HCT116 (cell line): ENCODE measurements around the gene PLA2G2F. TPM values are rescaled to one million over a fixed set of nuclear protein-coding genes. Genes with fewer than 3 reads are reported as not detected.

Experiments used
- ATAC-seq: fragments of 200-7000 bp; cut with Tn5 transposase; 2 replicates; pipeline ENCODE4 v1.9.1; 2020; ENCODE audit warnings: mild to moderate bottlenecking, moderate library complexity
- BruUV-seq: library from RNA; stranded (reverse); fragments of 400-500 nt; replicated peaks from 2 replicates; lab custom pipeline; 2021; lab: Mats Ljungman, UMichigan
- CTCF ChIA-PET: fragments of 300-600 bp; sonication (Branson Sonifier 250); formaldehyde crosslinking; loops from one replicate; lab custom pipeline; 2021; ENCODE audit warnings: antibody characterized with exemption; lab: Charles Lee
- POLR2A ChIA-PET: fragments of 300-600, 350-600 bp; sonication (Branson Sonifier 250); formaldehyde crosslinking; loops from one replicate; lab custom pipeline; 2021; ENCODE audit warnings: antibody characterized with exemption; lab: Charles Lee
- RAD21 ChIA-PET, 2 experiments: fragments of 300-600 bp; sonication (Branson Sonifier 250); formaldehyde crosslinking; loops; one replicate each; lab custom pipeline; 2023; ENCODE audit warnings: low total read pairs in 2 of 2; ENCODE audit not compliant: uncharacterized antibody in 2 of 2, unreplicated experiment in 2 of 2, low non-redundant PET in 1 of 2; lab: Charles Lee
- DNase-seq: peaks from one replicate; pipeline ENCODE4 v3.0.0-alpha.2; 2010; ENCODE audit warnings: low read depth, low spot score
- H2AFZ ChIP-seq: fragments of 200-600 bp; shearing (Covaris generic), sonication (generic); 2 replicates; pipeline ENCODE4 v1.6.1; 2017; ENCODE audit warnings: low read depth, mixed run types, mixed read lengths, antibody characterized with exemption, low read length; ENCODE audit not compliant: poor library complexity, severe bottlenecking
- H3K27ac ChIP-seq: 2 replicates; pipeline ENCODE4 v1.5.1; 2012; ENCODE audit warnings: low read depth, low read length
- H3K27me3 ChIP-seq: fragments of 200-600 bp; sonication (generic); 2 replicates; pipeline ENCODE4 v1.6.1; 2016; ENCODE audit warnings: mixed run types, low read length, mixed read lengths; ENCODE audit not compliant: insufficient read depth
- H3K36me3 ChIP-seq, 2 experiments: fragments of 200-500 bp in 1 of 2; fragments of 200-600 bp in 1 of 2; sonication (Bioruptor generic) in 1 of 2; sonication (generic) in 1 of 2; 2 replicates each; pipeline versions ENCODE4 v1.5.1 to v1.6.1; 2014 to 2016; ENCODE audit warnings: low read length in 2 of 2, inconsistent platforms in 1 of 2, mixed read lengths in 1 of 2, mixed run types in 1 of 2; ENCODE audit not compliant: insufficient read depth in 2 of 2, control insufficient read depth in 1 of 2
- H3K4me1 ChIP-seq, 2 experiments: fragments of 200-600 bp in 1 of 2; sonication (generic) in 1 of 2; 2 replicates each; pipeline versions ENCODE4 v1.5.1 to v1.6.1; 2012 to 2017; ENCODE audit warnings: low read length in 2 of 2, inconsistent platforms in 1 of 2, mild to moderate bottlenecking in 1 of 2, mixed read lengths in 1 of 2, mixed run types in 1 of 2, moderate library complexity in 1 of 2; ENCODE audit not compliant: insufficient read depth in 2 of 2, control insufficient read depth in 1 of 2
- H3K4me2 ChIP-seq: fragments of 200-600 bp; sonication (generic); 2 replicates; pipeline ENCODE4 v1.6.1; 2017; ENCODE audit warnings: mixed run types, low read length, mixed read lengths
- H3K4me3 ChIP-seq, 2 experiments: fragments of 200-600 bp in 1 of 2; sonication (generic) in 1 of 2; replicated peaks in 1 of 2; 2 replicates each; pipeline ENCODE4 v1.5.1; 2011 to 2016; ENCODE audit warnings: low read length in 2 of 2, control low read depth in 1 of 2, low read depth in 1 of 2, mild to moderate bottlenecking in 1 of 2, mixed read lengths in 1 of 2, mixed run types in 1 of 2
- H3K79me2 ChIP-seq: fragments of 200-600 bp; sonication (generic); 2 replicates; pipeline ENCODE4 v1.6.1; 2017; ENCODE audit warnings: mild to moderate bottlenecking, mixed run types, low read length, moderate library complexity, mixed read lengths; ENCODE audit not compliant: insufficient read depth
- H3K9ac ChIP-seq: fragments of 200-600 bp; sonication (generic); 2 replicates; pipeline ENCODE4 v1.6.1; 2016; ENCODE audit warnings: low read length, mixed read lengths
- H3K9me2 ChIP-seq: fragments of 200-600 bp; sonication (generic), shearing (Covaris generic); 2 replicates; pipeline ENCODE4 v1.6.1; 2017; ENCODE audit warnings: mixed run types, mild to moderate bottlenecking, moderate library complexity; ENCODE audit not compliant: insufficient read depth
- H3K9me3 ChIP-seq, 2 experiments: fragments of 200-500 bp in 1 of 2; fragments of 200-600 bp in 1 of 2; sonication (Bioruptor generic) in 1 of 2; sonication (generic) in 1 of 2; 2 replicates each; pipeline ENCODE4 v1.6.1; 2014 to 2017; ENCODE audit warnings: low read length in 2 of 2, mixed read lengths in 2 of 2, inconsistent platforms in 1 of 2, low read depth in 1 of 2, mild to moderate bottlenecking in 1 of 2, mixed run types in 1 of 2, moderate library complexity in 1 of 2; ENCODE audit not compliant: control insufficient read depth in 1 of 2, insufficient read depth in 1 of 2
- H4K20me1 ChIP-seq: fragments of 200-600 bp; sonication (generic), shearing (Covaris generic); 2 replicates; pipeline ENCODE4 v1.6.1; 2017; ENCODE audit warnings: mixed run types, mild to moderate bottlenecking, moderate library complexity; ENCODE audit not compliant: insufficient read depth
- CBX3 ChIP-seq: IDR thresholded peaks from 2 replicates; pipeline ENCODE4 v1.6.1; 2012; ENCODE audit warnings: low read depth
- CEBPB ChIP-seq: IDR thresholded peaks from 2 replicates; pipeline ENCODE4 v1.6.1; 2012; ENCODE audit warnings: low read depth
- CTCF ChIP-seq, 3 experiments: fragments of 200-600 bp in 1 of 3; sonication (generic) in 1 of 3; IDR thresholded peaks in 2 of 3; conservative IDR thresholded peaks in 1 of 3; 2 replicates each; pipeline ENCODE4 v1.5.1; 2012 to 2017; ENCODE audit warnings: low read depth in 2 of 3, low read length in 2 of 3, antibody characterized with exemption in 1 of 3, borderline replicate concordance in 1 of 3, control low read depth in 1 of 3, mild to moderate bottlenecking in 1 of 3, mixed read lengths in 1 of 3, mixed run types in 1 of 3, moderate library complexity in 1 of 3; ENCODE audit not compliant: insufficient read depth in 1 of 3
- EGR1 ChIP-seq: IDR thresholded peaks from 2 replicates; pipeline ENCODE4 v1.6.1; 2012; ENCODE audit warnings: low read depth
- EZH2phosphoT487 ChIP-seq: fragments of 200-600 bp; IDR thresholded peaks from 2 replicates; pipeline ENCODE4 v1.6.1; 2018; ENCODE audit warnings: antibody characterized with exemption, borderline replicate concordance
- FOSL1 ChIP-seq: IDR thresholded peaks from 2 replicates; pipeline ENCODE4 v1.6.1; 2012; ENCODE audit warnings: low read depth
- JUND ChIP-seq: IDR thresholded peaks from 2 replicates; pipeline ENCODE4 v1.6.1; 2012
- POLR2A ChIP-seq: IDR thresholded peaks from 2 replicates; pipeline ENCODE4 v1.7.0; 2011; ENCODE audit warnings: borderline replicate concordance; ENCODE audit not compliant: insufficient read depth, insufficient read length; ENCODE audit errors: extremely low read depth
- POLR2AphosphoS5 ChIP-seq: IDR thresholded peaks from 2 replicates; pipeline ENCODE4 v1.6.1; 2011; ENCODE audit warnings: mild to moderate bottlenecking, low read depth, low read length, moderate library complexity
- RAD21 ChIP-seq: IDR thresholded peaks from 2 replicates; pipeline ENCODE4 v1.6.1; 2012; ENCODE audit warnings: low read depth, mild to moderate bottlenecking
- SIN3A ChIP-seq: IDR thresholded peaks from 2 replicates; pipeline ENCODE4 v1.6.1; 2012; ENCODE audit warnings: low read depth
- SP1 ChIP-seq: IDR thresholded peaks from 2 replicates; pipeline ENCODE4 v1.6.1; 2012; ENCODE audit warnings: low read depth
- SRF ChIP-seq: IDR thresholded peaks from 2 replicates; pipeline ENCODE4 v1.6.1; 2012; ENCODE audit warnings: low read depth
- TCF7L2 ChIP-seq: IDR thresholded peaks from 2 replicates; pipeline ENCODE4 v1.7.0; 2011; ENCODE audit warnings: borderline replicate concordance, inconsistent platforms; ENCODE audit not compliant: insufficient read depth, insufficient read length; ENCODE audit errors: extremely low read depth
- YY1 ChIP-seq: IDR thresholded peaks from 2 replicates; pipeline ENCODE4 v1.6.1; 2011; ENCODE audit warnings: low read length, low read depth, moderate library complexity, mild to moderate bottlenecking; ENCODE audit not compliant: insufficient replicate concordance; ENCODE audit errors: extremely low read depth
- ZFX ChIP-seq: fragments of 450-650 bp; IDR thresholded peaks from 2 replicates; pipeline ENCODE4 v1.6.1; 2017
- ZNF274 ChIP-seq: fragments of 200-500 bp; sonication (Bioruptor generic); IDR thresholded peaks from 2 replicates; pipeline ENCODE4 v1.6.1; 2014; ENCODE audit warnings: mild to moderate bottlenecking, low read depth, low read length, inconsistent platforms
- intact Hi-C: fragments of 100-400 bp; cut with micrococcal nuclease; formaldehyde crosslinking; loops from 2 replicates; pipeline ENCODE4 v1.10.0; 2022
- total RNA-seq: library from RNA; stranded (reverse); gene quantifications from one replicate; pipeline ENCODE4 v1.2.1, GENCODE V29; 2021; ENCODE audit not compliant: unreplicated experiment
- TF ChIP-seq, protein P1 (sequence below): IDR thresholded peaks from 2 replicates; pipeline ENCODE4 v1.6.1; 2012
- TF ChIP-seq, protein P2 (sequence below): IDR thresholded peaks from 2 replicates; pipeline ENCODE4 v1.6.1; 2012
- TF ChIP-seq, protein P3 (sequence below): IDR thresholded peaks from 2 replicates; pipeline ENCODE4 v1.6.1; 2012; ENCODE audit warnings: low read depth

Gene PLA2G2F
- total RNA-seq, 1 experiment from 2014 or later, result 0.12 TPM

- DNase-seq (peak; percentile 56), ATAC-seq (peak; percentile 98)
- Histone ChIP-seq H3K9ac (no peak overlapping the region), H3K36me3 (no peaks in the 10 kb centered on the region), H3K9me2 (no peaks in the 10 kb centered on the region), H3K27ac (no peak overlapping the region), H4K20me1 (no peaks in the 10 kb centered on the region), H3K27me3 (peaks cover 21% of the 10 kb centered on the region; the same call in 1 of the 2 replicates), H3K4me1 (peaks cover 0 to 3% of the 10 kb centered on the region in 2 experiments; a peak in 1 of 4 replicates), H2AFZ (peak overlapping the region; percentile 20), H3K79me2 (no peaks in the 10 kb centered on the region), H3K4me3 (no peak overlapping the region), H3K4me2 (peak overlapping the region; percentile 48), H3K9me3 (no peaks in the 10 kb centered on the region)
- ChIA-PET CTCF (interaction anchor here (0.9 to 3.3 kb wide), 5 partner anchors 11 to 300 kb away, joined by 3 to 13 read pairs (median 3); no protein-coding TSS in a partner anchor), RAD21 (no interaction called here), POLR2A (no interaction called here)
- BruUV-seq, result no TSS peak
- intact Hi-C loops, result loop anchor here (1.0 to 2.0 kb wide), 4 partner anchors 30 to 277 kb away; no protein-coding TSS in a partner anchor
- TF ChIP-seq EZH2phosphoT487, result no peak
- TF ChIP-seq JUND, result no peak
- no peak for TF ChIP-seq POLR2A
- TF ChIP-seq, protein P1, sequence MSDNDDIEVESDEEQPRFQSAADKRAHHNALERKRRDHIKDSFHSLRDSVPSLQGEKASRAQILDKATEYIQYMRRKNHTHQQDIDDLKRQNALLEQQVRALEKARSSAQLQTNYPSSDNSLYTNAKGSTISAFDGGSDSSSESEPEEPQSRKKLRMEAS, result no peak
- no peak for TF ChIP-seq ZFX
- TF ChIP-seq EGR1, result no peak
- TF ChIP-seq, protein P2, sequence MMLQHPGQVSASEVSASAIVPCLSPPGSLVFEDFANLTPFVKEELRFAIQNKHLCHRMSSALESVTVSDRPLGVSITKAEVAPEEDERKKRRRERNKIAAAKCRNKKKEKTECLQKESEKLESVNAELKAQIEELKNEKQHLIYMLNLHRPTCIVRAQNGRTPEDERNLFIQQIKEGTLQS, result no peak
- TF ChIP-seq TCF7L2, result no peak
- no peak for TF ChIP-seq POLR2AphosphoS5
- no peak for TF ChIP-seq ZNF274
- no peak for TF ChIP-seq SP1
- no peak for TF ChIP-seq SRF
- no peak for TF ChIP-seq SIN3A
- TF ChIP-seq, protein P3, sequence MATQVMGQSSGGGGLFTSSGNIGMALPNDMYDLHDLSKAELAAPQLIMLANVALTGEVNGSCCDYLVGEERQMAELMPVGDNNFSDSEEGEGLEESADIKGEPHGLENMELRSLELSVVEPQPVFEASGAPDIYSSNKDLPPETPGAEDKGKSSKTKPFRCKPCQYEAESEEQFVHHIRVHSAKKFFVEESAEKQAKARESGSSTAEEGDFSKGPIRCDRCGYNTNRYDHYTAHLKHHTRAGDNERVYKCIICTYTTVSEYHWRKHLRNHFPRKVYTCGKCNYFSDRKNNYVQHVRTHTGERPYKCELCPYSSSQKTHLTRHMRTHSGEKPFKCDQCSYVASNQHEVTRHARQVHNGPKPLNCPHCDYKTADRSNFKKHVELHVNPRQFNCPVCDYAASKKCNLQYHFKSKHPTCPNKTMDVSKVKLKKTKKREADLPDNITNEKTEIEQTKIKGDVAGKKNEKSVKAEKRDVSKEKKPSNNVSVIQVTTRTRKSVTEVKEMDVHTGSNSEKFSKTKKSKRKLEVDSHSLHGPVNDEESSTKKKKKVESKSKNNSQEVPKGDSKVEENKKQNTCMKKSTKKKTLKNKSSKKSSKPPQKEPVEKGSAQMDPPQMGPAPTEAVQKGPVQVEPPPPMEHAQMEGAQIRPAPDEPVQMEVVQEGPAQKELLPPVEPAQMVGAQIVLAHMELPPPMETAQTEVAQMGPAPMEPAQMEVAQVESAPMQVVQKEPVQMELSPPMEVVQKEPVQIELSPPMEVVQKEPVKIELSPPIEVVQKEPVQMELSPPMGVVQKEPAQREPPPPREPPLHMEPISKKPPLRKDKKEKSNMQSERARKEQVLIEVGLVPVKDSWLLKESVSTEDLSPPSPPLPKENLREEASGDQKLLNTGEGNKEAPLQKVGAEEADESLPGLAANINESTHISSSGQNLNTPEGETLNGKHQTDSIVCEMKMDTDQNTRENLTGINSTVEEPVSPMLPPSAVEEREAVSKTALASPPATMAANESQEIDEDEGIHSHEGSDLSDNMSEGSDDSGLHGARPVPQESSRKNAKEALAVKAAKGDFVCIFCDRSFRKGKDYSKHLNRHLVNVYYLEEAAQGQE, result no peak
- peak; percentile 59; the same call in 1 of the 2 replicates for TF ChIP-seq CBX3
- TF ChIP-seq FOSL1, result no peak
- TF ChIP-seq YY1, result peak; percentile 32
- peak; percentile 71 for TF ChIP-seq RAD21
- TF ChIP-seq CEBPB, result no peak
- peak; percentile 78 to 98 (median 98) for TF ChIP-seq CTCF (IDR thresholded peaks at IDR 0.05 in 2 of 3, conservative IDR thresholded peaks at IDR 0.05 in 1 of 3; ENCODE audit: borderline replicate concordance in 1 of 3, insufficient read depth in 1 of 3, low read depth in 2 of 3, low read length in 2 of 3)
Observed at GRCh38 chr1:20194757-20195461, 55.8 kb downstream of the PLA2G2F start.
